GM12878 (cell line): Measurements from ENCODE around the gene NAT14. TPM values are rescaled to one million over a fixed set of nuclear protein-coding genes. Genes with fewer than 3 reads are reported as not detected.

Experiments
- ATAC-seq: fragments of 200-7000 bp; cut with Tn5 transposase; 3 replicates; pipeline ENCODE4 v1.9.1; 2020; ENCODE audit warnings: mild to moderate bottlenecking, moderate library complexity
- BruUV-seq: library from RNA; stranded (reverse); fragments of 400-500 nt; replicated peaks from 2 replicates; lab custom pipeline; 2021; lab: Mats Ljungman, UMichigan
- CTCF ChIA-PET: fragments of 300-600 bp; sonication (Branson Sonifier 250); formaldehyde crosslinking; extraction: SDS; loops from one replicate; lab custom pipeline; 2021; ENCODE audit warnings: inconsistent platforms; lab: Yijun Ruan, JAX
- POLR2A ChIA-PET: fragments of 350-600 bp; formaldehyde crosslinking; extraction: SDS; loops from one replicate; lab custom pipeline; 2021; ENCODE audit warnings: inconsistent platforms; lab: Charles Lee
- RAD21 ChIA-PET: fragments of 300-600 bp; sonication (Branson Sonifier 250); formaldehyde crosslinking; loops from one replicate; lab custom pipeline; 2023; ENCODE audit warnings: antibody characterized with exemption; ENCODE audit not compliant: unreplicated experiment; lab: Charles Lee
- SMC1A ChIA-PET: fragments of 300-600 bp; sonication (Branson Sonifier 250); formaldehyde crosslinking; loops from one replicate; lab custom pipeline; 2023; ENCODE audit not compliant: unreplicated experiment, uncharacterized antibody; lab: Charles Lee
- DNase-seq: peaks from one replicate; pipeline ENCODE4 v3.0.0-alpha.2; 2011; ENCODE audit warnings: low read depth, low spot score
- FAIRE-seq: peaks from 3 replicates; lab custom pipeline; 2011; peaks lifted over from hg19 to GRCh38; lab: Jason Lieb, UNC
- H2AFZ ChIP-seq: 2 replicates; pipeline ENCODE4 v1.6.0; 2011; ENCODE audit warnings: low read depth, low read length, control low read depth; ENCODE audit not compliant: control insufficient read depth
- H3K27ac ChIP-seq: 2 replicates; pipeline ENCODE4 v1.5.1; 2011; ENCODE audit warnings: control low read depth; ENCODE audit not compliant: control insufficient read depth, insufficient read depth
- H3K27me3 ChIP-seq, 2 experiments: replicated peaks in 1 of 2; 2 replicates each; pipeline versions ENCODE4 v1.6.0 to v1.6.1; 2011; ENCODE audit warnings: low read length in 1 of 2; ENCODE audit not compliant: control insufficient read depth in 2 of 2, insufficient read depth in 2 of 2
- H3K36me3 ChIP-seq, 2 experiments: 2 replicates each; pipeline ENCODE4 v1.5.1; 2011; ENCODE audit warnings: low read length in 1 of 2; ENCODE audit not compliant: control insufficient read depth in 2 of 2, insufficient read depth in 2 of 2
- H3K4me1 ChIP-seq: 2 replicates; pipeline ENCODE4 v1.6.1; 2011; ENCODE audit warnings: mild to moderate bottlenecking, low read length, moderate library complexity, mixed read lengths; ENCODE audit not compliant: control insufficient read depth, insufficient read depth
- H3K4me2 ChIP-seq: 2 replicates; pipeline ENCODE4 v1.6.0; 2011; ENCODE audit warnings: control low read depth; ENCODE audit not compliant: control insufficient read depth, insufficient read depth
- H3K4me3 ChIP-seq: fragments of 200-600 bp; sonication (generic); 2 replicates; pipeline ENCODE4 v1.5.1; 2016
- H3K79me2 ChIP-seq: 2 replicates; pipeline ENCODE4 v1.6.0; 2011; ENCODE audit warnings: low read length; ENCODE audit not compliant: control insufficient read depth, insufficient read depth
- H3K9ac ChIP-seq: 2 replicates; pipeline ENCODE4 v1.8.0; 2011; ENCODE audit warnings: low read length, control low read depth, mixed read lengths; ENCODE audit not compliant: control insufficient read depth, insufficient read depth
- H3K9me3 ChIP-seq: replicated peaks from 3 replicates; pipeline ENCODE4 v1.5.1; 2011; ENCODE audit warnings: mild to moderate bottlenecking, low read length; ENCODE audit not compliant: control insufficient read depth, insufficient read depth
- H4K20me1 ChIP-seq: 2 replicates; pipeline ENCODE4 v1.6.0; 2011; ENCODE audit not compliant: control insufficient read depth, insufficient read depth
- POLR2A ChIP-seq: IDR thresholded peaks from 2 replicates; pipeline ENCODE4 v1.6.1; 2011; ENCODE audit warnings: low read depth, mild to moderate bottlenecking, low read length
- WGBS: methylation state at CpG from one replicate; pipeline ENCODE4 v1.1.6; 2016; ENCODE audit warnings: low lambda C conversion rate; ENCODE audit not compliant: insufficient replicate concordance, insufficient coverage; ENCODE audit errors: missing lambda C conversion rate; 5-methylcytosine and 5-hydroxymethylcytosine counted together
- in situ Hi-C: fragments of 300-500 bp; cut with MboI; formaldehyde crosslinking; loops from 9 replicates; pipeline ENCODE4 v1.14.3; 2018; ENCODE audit warnings: mixed read lengths
- intact Hi-C: fragments of 100-400 bp; cut with micrococcal nuclease; formaldehyde crosslinking; loops from one replicate; pipeline ENCODE4 v1.14.2; 2022; ENCODE audit not compliant: unreplicated experiment
- polyA plus RNA-seq, 11 experiments: library from polyadenylated mRNA; depleted of rRNA in 4 of 11; unstranded in 6 of 11; stranded (reverse) in 5 of 11; fragments of >200 nt; fragmentation: Nextera tagmentation in 4 of 11; fragmentation: Illumina TruSeq in 1 of 11; extraction: Ambion mirVana in 4 of 11; extraction: Trizol in 1 of 11; gene quantifications; 1 replicate in 1 of 11; 2 replicates in 10 of 11; pipeline versions ENCODE4 v1.2.1 to v1.2.3, GENCODE V29; 2011 to 2016; ENCODE audit warnings: inconsistent platforms in 2 of 11, missing spikeins in 2 of 11, low read depth in 1 of 11
- total RNA-seq, 4 experiments: library from RNA; depleted of rRNA in 3 of 4; stranded (reverse); fragments of >200 nt in 3 of 4; fragmentation: Illumina TruSeq in 1 of 4; extraction: Trizol in 1 of 4; gene quantifications; 2 replicates each; pipeline versions ENCODE4 v1.2.1 to v1.2.3, GENCODE V29; 2013 to 2021
- TF ChIP-seq, protein P1 (sequence below): IDR thresholded peaks from 2 replicates; pipeline ENCODE4 v1.6.1; 2012; ENCODE audit warnings: low read depth, low read length, improper control_type of control experiment

Gene NAT14
- total and polyA plus RNA-seq, 10 of the 15 experiments (the other 5 are each of a cell fraction or from before 2014, with no cell fraction given), result 0.87 to 23.6 (median 9.7) TPM

DNA sequence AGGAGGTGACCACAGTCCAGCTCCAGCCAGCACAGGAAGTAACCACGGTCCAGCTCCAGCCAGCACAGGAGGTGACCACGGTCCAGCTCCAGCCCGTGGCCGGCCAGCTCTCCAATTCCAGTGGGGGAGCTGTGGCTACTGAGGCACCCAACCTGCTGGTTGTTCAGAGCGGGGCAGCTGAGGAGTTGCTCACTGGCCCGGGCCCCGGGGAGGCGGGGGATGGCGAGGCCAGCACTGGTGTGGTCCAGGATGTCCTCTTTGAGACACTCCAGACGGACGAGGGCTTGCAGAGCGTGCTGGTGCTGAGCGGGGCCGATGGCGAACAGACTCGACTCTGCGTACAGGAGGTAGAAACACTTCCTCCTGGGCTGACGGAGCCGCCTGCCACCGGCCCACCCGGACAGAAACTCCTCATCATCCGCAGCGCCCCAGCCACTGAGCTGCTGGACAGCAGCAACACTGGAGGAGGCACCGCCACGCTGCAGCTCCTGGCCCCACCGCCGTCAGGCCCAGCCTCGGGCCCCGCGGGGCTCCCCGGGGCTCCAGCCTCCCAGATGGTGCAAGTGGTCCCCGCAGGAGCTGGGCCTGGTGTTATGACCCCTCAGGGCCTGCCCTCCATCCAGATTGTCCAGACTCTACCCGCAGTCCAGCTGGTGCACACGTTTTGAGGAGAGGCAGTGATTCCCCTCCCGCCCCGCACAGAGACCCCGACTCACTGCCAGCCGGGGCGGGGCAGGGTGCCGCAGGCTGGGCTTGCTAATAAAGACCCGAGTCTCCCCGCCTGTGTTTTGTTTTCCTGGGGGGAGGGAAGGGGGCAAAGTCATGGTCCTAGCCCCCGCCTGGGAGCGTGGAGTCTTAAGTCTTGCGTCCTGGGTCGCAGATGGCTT is 1.0 kb upstream of the NAT14 start:
- H3K27me3 ChIP-seq, result no peaks in the 10 kb centered on the region
- POLR2A ChIA-PET, result interaction anchor here (0.6 kb wide), 1 partner anchor 227 kb away, joined by 4 read pairs; no protein-coding TSS in a partner anchor
- H3K9me3 ChIP-seq, result no peaks in the 10 kb centered on the region
- peaks cover 0 to 9% of the 10 kb centered on the region in 2 experiments; a peak in 2 of 4 replicates for H3K36me3 ChIP-seq
- no peak overlapping the region for H3K27ac ChIP-seq
- TF ChIP-seq, protein P1, sequence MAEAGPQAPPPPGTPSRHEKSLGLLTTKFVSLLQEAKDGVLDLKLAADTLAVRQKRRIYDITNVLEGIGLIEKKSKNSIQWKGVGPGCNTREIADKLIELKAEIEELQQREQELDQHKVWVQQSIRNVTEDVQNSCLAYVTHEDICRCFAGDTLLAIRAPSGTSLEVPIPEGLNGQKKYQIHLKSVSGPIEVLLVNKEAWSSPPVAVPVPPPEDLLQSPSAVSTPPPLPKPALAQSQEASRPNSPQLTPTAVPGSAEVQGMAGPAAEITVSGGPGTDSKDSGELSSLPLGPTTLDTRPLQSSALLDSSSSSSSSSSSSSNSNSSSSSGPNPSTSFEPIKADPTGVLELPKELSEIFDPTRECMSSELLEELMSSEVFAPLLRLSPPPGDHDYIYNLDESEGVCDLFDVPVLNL, result no peak
- peak; percentile 6; the same call in 1 of the 2 replicates for TF ChIP-seq POLR2A
- TF ChIP-seq, all 136 proteins: peak for 1
- WGBS, result 86% methylated on average over 42 of the region's 46 CpGs
- in situ Hi-C loops, result no loop called here
- no TSS peak for BruUV-seq
- Histone ChIP-seq H3K9ac (0 out of 2 replicates have a peak overlapping the region, but pooled peaks have one; percentile 28), H3K79me2 (no peaks in the 10 kb centered on the region; the same call in 1 of the 2 replicates), H2AFZ (no peak overlapping the region; the same call in 1 of the 2 replicates), H4K20me1 (no peaks in the 10 kb centered on the region), H3K4me1 (peaks cover 14% of the 10 kb centered on the region), H3K4me2 (peak overlapping the region; percentile 68), H3K4me3 (peak overlapping the region; percentile 78)
- SMC1A ChIA-PET, result interaction anchor here (1.0 to 1.1 kb wide), 2 partner anchors 22 to 115 kb away, joined by 3 read pairs; partner anchors contain the start of gene FIZ1
- CTCF ChIA-PET, result interaction anchor here (0.5 to 1.6 kb wide), 2 partner anchors 16 to 125 kb away, joined by 3 to 7 read pairs; no protein-coding TSS in a partner anchor
- RAD21 ChIA-PET, result interaction anchor here (1.1 to 1.3 kb wide), 2 partner anchors 20 to 22 kb away, joined by 5 to 10 read pairs; partner anchors contain the start of gene ISOC2
- FAIRE-seq (no peak), ATAC-seq (no peak), DNase-seq (no peak)
- intact Hi-C loops, result no loop called here
